HUDEP-2 (cell line): ENCODE results near the gene TMEM82.

ENCODE experiments used
- DNase-seq, 76 experiments: peaks; one replicate each; lab custom pipeline; 2025; ENCODE audit not compliant: unreplicated experiment in 76 of 76; lab: John Stamatoyannopoulos, UW

Gene TMEM82

GRCh38 chr1:15719381-15720120, 22.7 kb upstream of the TMEM82 start:
- DNase-seq: no peak

GRCh38 chr1:15720861-15721260, 21.4 kb upstream of the TMEM82 start:
- no peak for DNase-seq

GRCh38 chr1:15722411-15722810, 19.9 kb upstream of the TMEM82 start:
- DNase-seq: no peak

- no peak for DNase-seq
Measured at GRCh38 chr1:15722836-15723532, 19.3 kb upstream of the TMEM82 start.

- no peak for DNase-seq
Measured at GRCh38 chr1:15723631-15724246, 18.6 kb upstream of the TMEM82 start.

GRCh38 chr1:15724949-15725880, 17.1 kb upstream of the TMEM82 start:
- DNase-seq: no peak

GRCh38 chr1:15726508-15726907, 15.8 kb upstream of the TMEM82 start:
- no peak for DNase-seq

GRCh38 chr1:15727021-15727420, 15.3 kb upstream of the TMEM82 start:
- DNase-seq: no peak

GRCh38 chr1:15727424-15727823, 14.9 kb upstream of the TMEM82 start:
- no peak for DNase-seq

- DNase-seq: no peak
Measured at GRCh38 chr1:15727866-15728534, 14.3 kb upstream of the TMEM82 start.

- no peak for DNase-seq
Measured at GRCh38 chr1:15728937-15729657, 13.2 kb upstream of the TMEM82 start.

GRCh38 chr1:15730423-15730822, 11.9 kb upstream of the TMEM82 start:
- no peak for DNase-seq

GRCh38 chr1:15730936-15731335, 11.4 kb upstream of the TMEM82 start:
- no peak for DNase-seq

GRCh38 chr1:15731735-15732685, 10.3 kb upstream of the TMEM82 start:
- DNase-seq: no peak

- DNase-seq: no peak
Measured at GRCh38 chr1:15732686-15733081, 9.6 kb upstream of the TMEM82 start.

GRCh38 chr1:15733218-15733725, 9.0 kb upstream of the TMEM82 start:
- DNase-seq: no peak

GRCh38 chr1:15733726-15734226, 8.5 kb upstream of the TMEM82 start:
- no peak for DNase-seq

- no peak for DNase-seq
Measured at GRCh38 chr1:15734296-15734695, 8.0 kb upstream of the TMEM82 start.
